ENCODE results near the gene EPX. TPM values are rescaled to one million over a fixed set of nuclear protein-coding genes. Genes with fewer than 3 reads are reported as not detected.
A peak's percentile ranks its signal among the peaks of the same experiment; 100 is the strongest.

EPX gene
- total RNA-seq, 1 donor, result not detected

DNA sequence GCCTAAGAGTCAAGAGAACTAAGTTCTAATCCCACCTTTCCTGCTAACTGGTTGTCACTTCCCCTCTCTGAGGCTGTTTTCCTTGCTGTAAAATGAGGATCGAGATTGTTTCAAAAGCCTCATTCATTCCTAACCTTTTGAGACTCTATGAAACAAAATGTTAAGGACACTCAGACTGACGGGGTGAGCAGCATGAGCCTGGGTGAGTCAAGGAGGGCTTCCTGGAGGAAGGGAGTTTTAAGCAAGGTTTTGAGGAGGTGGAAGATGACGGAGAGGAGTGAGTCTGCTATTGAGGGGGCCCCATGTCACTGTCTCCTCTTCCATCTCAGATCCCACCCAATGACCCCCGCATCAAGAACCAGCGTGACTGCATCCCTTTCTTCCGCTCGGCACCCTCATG is 4.1 kb downstream of the EPX start:
- Histone ChIP-seq H3K4me1 (ENCODE audit: insufficient read depth, low read length) (no peaks in the 10 kb centered on the region), H3K4me2 (ENCODE audit: insufficient read depth, low read length) (no peak overlapping the region), H3K79me2 (ENCODE audit: insufficient read depth, low read length) (no peaks in the 10 kb centered on the region), H3K27me3 (ENCODE audit: insufficient read depth, low read length) (peaks cover 33% of the 10 kb centered on the region), H3K36me3 (ENCODE audit: insufficient read depth, low read length) (no peaks in the 10 kb centered on the region), H4K20me1 (ENCODE audit: insufficient read depth, low read length) (no peaks in the 10 kb centered on the region), H2AFZ (ENCODE audit: low read length) (no peak overlapping the region), H3K27ac (ENCODE audit: low read depth, low read length) (no peak overlapping the region), H3K9me3 (ENCODE audit: low read depth, low read length) (no peaks in the 10 kb centered on the region), H3K4me3 (ENCODE audit: insufficient read depth, low read length) (no peak overlapping the region)
- no peak for TF ChIP-seq CTCF (IDR thresholded peaks at IDR 0.05; ENCODE audit: extremely low read depth, low read depth, low read length)
- no peak for DNase-seq (ENCODE audit: insufficient read length, low spot score, missing footprints)

DNA sequence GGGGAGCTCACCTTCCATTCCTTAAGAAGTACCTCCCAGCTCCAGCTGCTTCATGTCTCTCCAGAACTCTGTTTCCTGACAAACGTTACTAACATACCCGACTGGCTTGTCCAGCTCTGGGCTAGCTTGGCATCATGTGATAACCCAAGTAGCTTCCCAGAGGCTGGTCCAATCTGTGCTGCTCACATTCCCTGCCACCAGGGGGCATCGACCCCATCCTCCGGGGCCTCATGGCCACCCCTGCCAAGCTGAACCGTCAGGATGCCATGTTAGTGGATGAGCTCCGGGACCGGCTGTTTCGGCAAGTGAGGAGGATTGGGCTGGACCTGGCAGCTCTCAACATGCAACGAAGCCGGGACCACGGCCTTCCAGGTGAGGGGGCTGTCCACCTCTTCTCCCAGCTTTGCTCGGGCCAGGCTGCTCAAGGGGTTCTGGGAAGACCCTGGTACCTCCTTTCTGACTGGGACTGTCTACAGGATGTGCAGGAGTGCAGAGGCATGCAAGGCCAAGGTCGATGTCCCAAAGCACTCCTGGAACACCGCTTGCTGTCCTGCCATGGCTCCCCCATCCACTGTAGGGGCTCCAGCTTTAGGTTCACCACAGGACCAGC is 7.6 kb downstream of the EPX start:
- Histone ChIP-seq H2AFZ (ENCODE audit: low read length) (peak overlapping the region; percentile 56), H3K4me2 (ENCODE audit: insufficient read depth, low read length) (no peak overlapping the region), H3K27ac (ENCODE audit: low read depth, low read length) (no peak overlapping the region), H3K9me3 (ENCODE audit: low read depth, low read length) (no peaks in the 10 kb centered on the region), H4K20me1 (ENCODE audit: insufficient read depth, low read length) (no peaks in the 10 kb centered on the region), H3K79me2 (ENCODE audit: insufficient read depth, low read length) (no peaks in the 10 kb centered on the region), H3K4me3 (ENCODE audit: insufficient read depth, low read length) (no peak overlapping the region), H3K27me3 (ENCODE audit: insufficient read depth, low read length) (peaks cover 23% of the 10 kb centered on the region), H3K36me3 (ENCODE audit: insufficient read depth, low read length) (no peaks in the 10 kb centered on the region), H3K4me1 (ENCODE audit: insufficient read depth, low read length) (no peaks in the 10 kb centered on the region)
- peak; percentile 76 for TF ChIP-seq CTCF (IDR thresholded peaks at IDR 0.05; ENCODE audit: extremely low read depth, low read depth, low read length)
- DNase-seq (ENCODE audit: insufficient read length, low spot score, missing footprints), result peak; percentile 95

- H3K4me1 ChIP-seq (ENCODE audit: insufficient read depth, low read length), result no peaks in the 10 kb centered on the region
- no peaks in the 10 kb centered on the region for H3K9me3 ChIP-seq (ENCODE audit: low read depth, low read length)
- peaks cover 7% of the 10 kb centered on the region for H3K27me3 ChIP-seq (ENCODE audit: insufficient read depth, low read length)
- TF ChIP-seq CTCF (IDR thresholded peaks at IDR 0.05; ENCODE audit: extremely low read depth, low read depth, low read length), result no peak
- no peaks in the 10 kb centered on the region for H4K20me1 ChIP-seq (ENCODE audit: insufficient read depth, low read length)
- no peak overlapping the region for H3K4me3 ChIP-seq (ENCODE audit: insufficient read depth, low read length)
- H3K27ac ChIP-seq (ENCODE audit: low read depth, low read length), result no peak overlapping the region
- no peak for DNase-seq (ENCODE audit: insufficient read length, low spot score, missing footprints)
- H3K36me3 ChIP-seq (ENCODE audit: insufficient read depth, low read length), result no peaks in the 10 kb centered on the region
- no peak overlapping the region for H2AFZ ChIP-seq (ENCODE audit: low read length)
- no peaks in the 10 kb centered on the region for H3K79me2 ChIP-seq (ENCODE audit: insufficient read depth, low read length)
- H3K4me2 ChIP-seq (ENCODE audit: insufficient read depth, low read length), result no peak overlapping the region
These were observed 10.3 kb downstream of the EPX start for GRCh38 chr17:58202859-58203258.

DNA sequence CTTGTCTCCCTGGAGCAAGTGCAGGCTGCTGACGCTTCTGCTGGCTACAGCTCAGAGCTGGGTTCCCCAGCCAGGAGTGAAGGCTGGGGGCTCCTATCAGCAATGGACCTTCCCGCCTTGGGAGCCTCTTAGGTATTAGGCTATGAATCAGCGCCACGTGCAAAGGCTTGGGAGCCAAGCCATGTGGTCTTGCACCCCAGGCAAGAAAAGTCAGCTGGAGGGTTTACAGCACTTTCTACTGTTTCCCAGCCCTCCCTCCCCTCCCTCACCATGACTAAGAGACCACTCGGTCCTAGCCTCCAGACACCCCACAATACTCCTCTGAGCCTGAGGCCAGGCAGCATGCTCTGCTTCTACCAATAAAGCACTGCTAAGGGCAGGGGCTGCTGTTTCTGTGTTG is 12.3 kb downstream of the EPX start:
- Histone ChIP-seq H3K79me2 (ENCODE audit: insufficient read depth, low read length) (no peaks in the 10 kb centered on the region), H4K20me1 (ENCODE audit: insufficient read depth, low read length) (no peaks in the 10 kb centered on the region), H3K27ac (ENCODE audit: low read depth, low read length) (no peak overlapping the region), H3K9me3 (ENCODE audit: low read depth, low read length) (no peaks in the 10 kb centered on the region), H3K4me3 (ENCODE audit: insufficient read depth, low read length) (no peak overlapping the region), H3K4me2 (ENCODE audit: insufficient read depth, low read length) (no peak overlapping the region), H3K36me3 (ENCODE audit: insufficient read depth, low read length) (no peaks in the 10 kb centered on the region), H3K27me3 (ENCODE audit: insufficient read depth, low read length) (peaks cover 1% of the 10 kb centered on the region), H3K4me1 (ENCODE audit: insufficient read depth, low read length) (no peaks in the 10 kb centered on the region), H2AFZ (ENCODE audit: low read length) (no peak overlapping the region)
- TF ChIP-seq CTCF (IDR thresholded peaks at IDR 0.05; ENCODE audit: extremely low read depth, low read depth, low read length), result no peak
- no peak for DNase-seq (ENCODE audit: insufficient read length, low spot score, missing footprints)

Measured in osteoblast (primary cell).